Bone marrow (tissue), 2 donors: ENCODE results near the gene CAMKV.
A peak's percentile ranks its signal among the peaks of the same experiment; 100 is the strongest.
"Not testable (repeated sequence)": the region's sequence is repeated elsewhere in the genome, so short reads cannot be mapped to it uniquely, and the experiment has no call there.

ENCODE experiments used
- DNase-seq, 2 donors: peaks; one replicate each; lab custom pipeline; 2025; lab: John Stamatoyannopoulos, UW

Gene CAMKV, protein sequence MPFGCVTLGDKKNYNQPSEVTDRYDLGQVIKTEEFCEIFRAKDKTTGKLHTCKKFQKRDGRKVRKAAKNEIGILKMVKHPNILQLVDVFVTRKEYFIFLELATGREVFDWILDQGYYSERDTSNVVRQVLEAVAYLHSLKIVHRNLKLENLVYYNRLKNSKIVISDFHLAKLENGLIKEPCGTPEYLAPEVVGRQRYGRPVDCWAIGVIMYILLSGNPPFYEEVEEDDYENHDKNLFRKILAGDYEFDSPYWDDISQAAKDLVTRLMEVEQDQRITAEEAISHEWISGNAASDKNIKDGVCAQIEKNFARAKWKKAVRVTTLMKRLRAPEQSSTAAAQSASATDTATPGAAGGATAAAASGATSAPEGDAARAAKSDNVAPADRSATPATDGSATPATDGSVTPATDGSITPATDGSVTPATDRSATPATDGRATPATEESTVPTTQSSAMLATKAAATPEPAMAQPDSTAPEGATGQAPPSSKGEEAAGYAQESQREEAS

DNA sequence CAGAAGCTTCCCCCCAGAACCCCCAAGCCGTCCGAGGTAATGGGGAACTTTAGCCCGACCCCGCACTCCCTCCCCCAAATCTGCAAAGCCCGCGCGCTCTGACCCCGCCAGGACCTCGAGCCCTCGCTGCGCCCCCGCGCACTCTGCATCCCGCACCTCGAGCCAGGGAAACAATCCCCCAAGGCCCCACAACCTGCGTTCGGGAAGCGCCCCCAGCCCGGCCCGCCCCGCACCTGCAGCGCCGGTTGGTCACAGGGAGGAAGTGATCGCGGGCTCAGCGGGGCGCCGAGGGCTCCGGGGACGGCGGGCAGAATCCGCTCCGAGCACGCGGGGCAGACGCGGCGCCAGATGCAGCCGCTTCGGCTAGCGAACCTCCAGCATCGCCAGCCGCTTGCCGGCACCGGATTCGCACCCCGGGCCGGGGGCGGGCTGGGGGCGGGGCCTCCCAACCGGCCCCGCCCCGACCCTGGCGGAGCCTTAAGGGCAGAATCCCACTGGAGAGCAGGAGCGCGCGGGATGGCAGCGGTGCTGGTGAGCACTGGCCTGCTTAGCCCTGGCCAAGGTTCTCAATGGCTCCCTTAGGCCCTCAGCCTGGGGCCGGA, at the start of gene CAMKV:
Gene CAMKV, minus strand, starts transcription at position 382 of the 602 bp plus-strand sequence. CDS start 7,518 bp downstream, outside the sequence.
- DNase-seq: no peak

DNA sequence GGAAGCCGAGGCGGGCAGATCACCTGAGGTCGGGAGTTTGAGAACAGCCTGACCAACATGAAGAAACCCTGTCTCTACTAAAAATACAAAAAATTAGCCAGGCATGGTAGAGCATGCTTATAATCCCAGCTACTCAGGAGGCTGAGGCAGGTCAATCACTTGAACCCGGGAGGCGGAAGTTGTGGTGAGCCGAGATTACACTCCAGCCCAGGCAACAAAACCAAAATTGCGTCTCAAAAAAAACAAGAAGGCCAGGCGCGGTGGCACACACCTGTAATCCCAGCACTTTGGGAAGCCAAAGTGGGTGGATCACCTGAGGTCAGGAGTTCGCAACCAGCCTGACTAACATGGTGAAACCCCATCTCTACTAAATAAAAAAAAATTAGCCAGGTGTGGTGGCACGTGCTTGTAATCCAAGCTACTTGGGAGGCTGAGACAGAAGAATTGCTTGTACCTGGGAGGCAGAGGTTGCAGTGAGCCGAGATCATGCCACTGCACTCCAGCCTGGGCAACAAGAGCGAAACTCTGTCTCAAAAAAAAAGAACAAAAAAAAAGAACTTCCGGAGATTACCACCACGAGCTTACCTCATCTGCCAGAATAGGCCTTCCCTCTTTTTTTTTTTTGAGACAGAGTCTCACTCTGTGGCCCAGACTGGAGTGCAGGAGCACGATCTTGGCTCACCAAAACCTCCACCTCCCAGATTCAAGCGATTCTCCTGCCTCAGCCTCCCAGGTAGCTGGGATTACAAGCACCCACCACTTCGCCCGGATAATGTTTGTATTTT, 48.3 kb upstream of the CAMKV start:
- not testable (repeated sequence) for DNase-seq

DNA sequence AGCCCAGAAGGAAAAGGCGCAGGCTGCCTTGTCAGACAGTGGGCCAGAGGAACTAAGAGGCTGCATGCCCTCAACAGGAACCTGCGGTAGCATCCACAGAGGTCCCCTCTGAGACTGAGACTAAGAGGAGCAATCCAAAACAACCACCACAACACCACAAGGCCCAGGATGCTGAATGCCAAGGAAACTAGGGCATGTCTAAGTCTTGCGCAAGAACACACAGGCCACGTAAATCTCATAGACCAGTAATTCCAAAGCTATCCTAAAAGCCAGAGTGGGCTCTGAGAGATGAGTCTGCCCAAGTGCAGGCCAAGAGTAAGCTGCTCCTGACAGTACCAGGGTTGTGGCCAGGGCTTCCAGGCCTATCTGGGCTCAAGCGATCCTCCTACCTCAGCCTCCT, 47.0 kb upstream of the CAMKV start:
- DNase-seq: no peak

DNA sequence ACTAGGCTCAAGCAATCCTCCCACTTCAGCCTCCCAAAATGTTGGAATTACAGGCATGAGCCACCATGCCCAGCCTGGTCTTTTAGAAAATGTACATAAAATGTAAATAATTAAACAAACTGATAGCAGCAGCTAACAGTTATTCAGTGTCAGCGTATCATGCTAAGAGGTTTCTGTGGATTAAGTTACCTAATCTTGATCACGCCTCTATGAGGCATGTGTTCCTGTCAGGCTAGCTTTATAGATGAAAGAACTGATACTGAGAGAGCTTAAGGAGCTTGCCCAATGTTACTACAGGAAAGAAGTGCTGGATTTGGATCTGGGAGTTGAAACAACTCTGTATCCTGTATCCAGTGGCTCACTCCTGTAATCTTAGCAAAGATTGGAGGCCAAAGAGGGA, 45.2 kb upstream of the CAMKV start:
- DNase-seq: no peak

DNA sequence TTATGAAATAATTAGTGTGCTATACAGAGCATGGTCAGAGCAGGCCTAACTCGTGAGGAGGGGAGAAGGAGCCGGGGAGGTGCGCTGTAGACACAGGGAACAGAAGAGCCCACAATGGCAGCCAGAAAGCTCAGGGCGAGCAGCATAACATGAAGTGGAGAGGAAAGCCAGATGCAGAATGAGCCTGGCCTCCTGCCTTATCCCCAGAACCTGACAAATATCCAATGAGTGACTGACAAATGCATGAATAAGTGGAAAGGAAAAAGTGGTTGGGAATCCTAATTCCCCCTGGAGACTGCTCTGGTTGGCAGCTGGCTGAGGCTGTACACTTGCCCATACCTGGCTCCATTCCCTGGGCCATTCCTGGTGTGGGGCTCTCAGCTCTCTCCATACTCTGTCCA, 43.2 kb upstream of the CAMKV start:
- DNase-seq: no peak

DNA sequence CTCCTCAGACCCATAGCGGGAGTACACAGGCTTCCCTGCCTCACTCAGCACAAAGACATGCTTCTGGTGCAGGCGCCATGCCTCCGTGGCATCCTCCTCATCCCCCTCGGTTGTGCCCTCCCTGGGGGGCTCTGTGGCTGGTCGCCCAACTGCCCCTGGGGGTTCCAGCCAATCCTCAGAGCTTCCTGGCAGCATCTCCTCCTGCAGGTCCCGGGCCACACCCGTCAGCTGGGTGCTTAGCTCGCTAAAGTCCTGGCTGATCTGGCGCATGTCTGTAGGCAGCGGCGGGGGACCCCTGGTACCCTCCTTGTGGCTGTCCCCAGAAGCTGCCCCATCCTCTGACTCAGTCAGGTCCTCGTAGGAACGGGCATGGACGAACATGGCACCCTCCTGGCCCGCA, 41.9 kb upstream of the CAMKV start:
- DNase-seq: no peak

DNA sequence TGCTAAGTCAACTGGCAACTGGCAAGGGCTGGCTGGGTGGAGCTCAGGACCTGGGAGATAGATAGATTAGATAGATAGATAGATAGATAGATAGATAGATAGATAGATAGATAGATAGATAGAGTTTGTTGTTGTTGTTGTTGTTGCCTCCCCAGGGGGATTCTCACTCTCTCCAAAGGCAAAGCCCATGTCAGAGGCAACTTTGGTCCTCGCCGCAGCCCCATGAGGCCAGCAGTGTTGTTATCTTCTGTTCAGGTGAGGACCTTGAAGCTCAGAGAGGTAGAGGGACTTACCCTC, 41.4 kb upstream of the CAMKV start:
- no peak for DNase-seq

DNA sequence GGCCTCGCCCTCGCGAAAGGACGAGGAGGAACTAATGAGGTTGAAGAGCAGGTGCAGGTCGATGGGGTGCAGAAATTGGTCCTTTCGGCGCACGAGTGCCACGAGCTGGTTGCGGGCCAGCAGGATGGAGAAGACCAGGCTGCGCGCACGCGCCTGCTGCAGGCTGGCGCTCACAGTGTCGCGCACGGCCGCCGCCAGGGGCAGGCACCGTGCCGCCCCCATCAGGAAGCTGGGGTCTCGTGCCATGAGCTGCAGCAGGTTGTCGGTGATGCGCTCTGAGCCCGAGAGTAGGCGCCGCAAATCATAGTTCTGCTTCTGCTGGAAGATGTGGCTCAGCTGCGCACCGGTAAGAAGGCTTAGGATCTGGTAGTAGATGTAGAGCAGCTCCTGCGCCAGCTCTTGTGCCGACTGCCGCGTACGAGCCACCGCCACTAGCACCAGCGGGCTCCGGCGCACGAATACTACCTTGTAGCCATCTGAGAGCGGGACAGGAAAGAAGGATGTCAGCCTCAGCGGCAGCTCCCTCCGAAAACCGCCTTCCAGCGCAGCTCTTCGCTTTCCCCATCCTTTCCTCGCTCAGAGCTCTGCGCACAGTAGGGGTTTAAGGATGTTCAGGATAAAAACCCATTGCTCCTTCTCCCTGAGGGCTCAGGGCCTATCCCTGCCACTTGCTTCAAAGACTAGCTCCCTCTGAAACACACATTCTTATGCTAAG, 40.9 kb upstream of the CAMKV start:
- DNase-seq: no peak

DNA sequence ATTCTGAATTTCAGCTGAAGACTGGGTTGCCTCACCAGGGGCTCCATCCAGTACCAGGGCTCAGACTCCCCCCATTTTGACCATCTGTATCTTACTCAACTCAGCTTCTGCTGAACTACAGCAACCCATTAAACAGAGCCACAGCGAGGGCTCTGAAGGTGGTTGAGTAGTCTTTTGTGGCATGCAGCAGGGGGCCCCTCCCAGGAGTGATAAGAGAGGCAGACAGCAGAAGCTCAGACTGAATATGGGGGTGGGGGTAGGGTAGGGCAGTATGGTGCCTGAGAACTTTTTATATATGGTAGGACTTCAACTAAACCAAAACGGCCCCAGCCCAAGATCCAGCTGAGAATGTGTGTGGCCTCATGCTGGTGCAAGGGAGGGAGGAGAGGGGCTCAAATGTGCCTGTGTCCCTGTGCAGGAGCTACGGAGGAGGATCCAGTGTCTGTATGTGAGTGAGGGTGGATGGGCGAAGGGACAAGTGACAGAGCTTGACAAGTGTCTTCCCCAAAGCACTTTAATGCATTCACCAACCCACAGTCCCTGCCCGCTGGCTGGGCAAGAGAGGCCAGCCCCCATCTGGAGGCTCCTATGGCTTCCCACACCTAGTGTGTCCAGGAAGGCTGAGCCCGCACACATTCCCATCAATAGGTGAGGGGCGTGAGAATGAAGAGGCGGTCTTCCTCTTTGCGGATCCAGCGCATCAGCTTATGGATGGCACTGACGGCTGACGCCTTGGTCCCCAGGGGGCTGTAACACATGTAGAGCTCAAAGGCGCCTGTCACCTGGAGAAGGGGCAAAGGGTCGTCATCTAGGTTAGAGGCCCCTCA, 38.9 kb upstream of the CAMKV start:
- DNase-seq: no peak

DNA sequence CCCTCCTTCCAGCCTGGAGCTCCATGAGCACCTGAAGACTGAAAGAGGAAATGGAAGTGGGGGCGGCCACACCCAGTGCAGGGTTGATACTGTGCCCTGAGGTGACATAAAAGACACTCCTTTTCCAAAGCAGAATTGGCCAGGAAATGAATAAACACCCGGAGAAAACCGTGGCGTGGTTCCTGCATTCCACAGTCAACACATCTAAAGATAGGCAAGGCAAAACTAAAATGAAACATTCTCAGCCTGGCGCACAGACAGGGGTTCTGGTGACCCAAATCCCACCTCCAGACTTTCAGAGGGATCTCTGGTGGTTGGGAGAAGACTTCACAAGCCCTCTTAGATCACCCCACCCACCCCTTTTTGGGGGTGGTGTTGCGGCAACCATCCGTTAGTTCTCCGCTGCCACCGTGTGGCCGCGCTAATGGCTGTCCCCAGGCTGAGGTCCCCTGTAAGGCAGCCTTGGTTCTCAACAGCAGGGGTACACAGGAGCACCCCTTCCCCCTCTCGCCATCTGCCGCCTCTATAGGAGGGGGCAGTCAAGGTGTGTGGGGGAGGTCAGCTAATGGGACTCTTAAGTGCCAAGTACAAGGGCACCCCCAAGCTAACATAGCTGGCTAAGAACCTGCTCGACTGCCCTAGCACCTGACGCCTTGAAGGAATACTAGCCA, 36.5 kb upstream of the CAMKV start:
- peak; percentile 21 to 30 for DNase-seq

DNA sequence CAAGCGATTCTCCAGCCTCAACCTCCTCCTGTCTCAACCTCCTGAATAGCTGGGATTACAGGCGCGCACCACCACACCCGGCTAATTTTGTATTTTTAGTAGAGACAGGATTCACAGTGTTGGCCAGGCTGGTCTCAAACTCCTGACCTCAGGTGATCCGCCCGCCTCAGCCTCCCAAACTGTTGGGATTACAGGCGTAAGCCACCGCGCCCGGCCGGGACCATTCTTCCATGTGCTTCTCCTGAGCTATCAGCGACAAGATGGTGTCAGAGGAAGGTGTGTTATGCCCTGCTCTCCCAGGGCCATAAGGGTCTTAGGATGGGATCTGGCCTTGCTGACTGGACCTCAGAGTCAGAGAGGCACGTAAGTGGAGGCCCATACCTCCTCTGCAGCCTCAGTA, 34.7 kb upstream of the CAMKV start:
- DNase-seq: not testable (repeated sequence)

DNA sequence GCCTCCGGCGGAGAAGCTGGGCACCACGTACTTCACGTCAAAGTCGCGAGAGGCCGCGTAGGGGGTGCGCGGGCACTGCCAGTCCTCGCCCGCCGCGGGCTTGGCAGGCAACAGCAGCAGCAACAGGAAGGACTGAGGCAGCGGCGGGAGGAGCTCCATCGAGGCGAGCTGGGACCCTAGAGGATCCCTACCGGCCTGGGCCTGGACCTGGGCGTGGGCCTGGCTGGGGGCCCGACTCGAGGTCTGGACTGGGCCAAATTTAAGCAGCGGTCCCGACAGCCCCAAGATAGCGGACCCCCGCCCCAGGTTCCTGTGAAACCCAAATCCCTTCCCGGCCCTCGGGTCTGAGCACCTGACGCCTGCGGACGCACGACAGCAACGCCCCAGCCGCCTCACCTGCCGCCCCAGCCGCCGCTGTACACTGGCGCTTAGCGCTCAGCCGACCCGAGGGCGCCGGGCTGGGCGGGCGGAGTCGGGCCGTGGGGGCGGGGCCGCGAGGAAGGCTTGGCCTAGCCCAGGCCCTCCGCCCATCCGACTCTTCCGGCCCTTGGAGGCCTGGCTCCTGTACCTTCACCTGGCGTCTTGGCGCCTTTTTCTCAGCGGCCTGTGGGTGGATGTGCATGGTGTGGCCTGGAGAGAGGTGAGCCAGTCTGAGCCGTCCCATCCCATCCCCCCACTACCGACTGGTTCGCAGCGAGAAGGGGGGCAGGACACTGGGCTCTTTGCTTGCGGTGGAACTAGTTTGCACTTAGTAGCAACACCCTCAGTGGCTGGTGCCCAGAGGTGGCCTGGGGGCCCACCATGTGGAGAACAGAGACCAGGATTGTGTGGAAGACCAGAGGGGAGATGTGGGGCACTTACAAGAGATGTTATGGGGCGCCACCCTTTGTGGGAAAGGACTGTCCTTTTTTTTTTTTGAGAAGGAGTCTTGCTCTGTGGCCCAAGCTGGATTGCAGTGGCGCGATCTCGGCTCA, 34.0 kb upstream of the CAMKV start, which contains the start of gene MST1R:
Gene MST1R, minus strand, starts transcription at position 423 of the 974 bp plus-strand sequence. Its CDS starts 264 bp downstream, at position 159.
- peak; percentile 31 to 45 for DNase-seq

DNA sequence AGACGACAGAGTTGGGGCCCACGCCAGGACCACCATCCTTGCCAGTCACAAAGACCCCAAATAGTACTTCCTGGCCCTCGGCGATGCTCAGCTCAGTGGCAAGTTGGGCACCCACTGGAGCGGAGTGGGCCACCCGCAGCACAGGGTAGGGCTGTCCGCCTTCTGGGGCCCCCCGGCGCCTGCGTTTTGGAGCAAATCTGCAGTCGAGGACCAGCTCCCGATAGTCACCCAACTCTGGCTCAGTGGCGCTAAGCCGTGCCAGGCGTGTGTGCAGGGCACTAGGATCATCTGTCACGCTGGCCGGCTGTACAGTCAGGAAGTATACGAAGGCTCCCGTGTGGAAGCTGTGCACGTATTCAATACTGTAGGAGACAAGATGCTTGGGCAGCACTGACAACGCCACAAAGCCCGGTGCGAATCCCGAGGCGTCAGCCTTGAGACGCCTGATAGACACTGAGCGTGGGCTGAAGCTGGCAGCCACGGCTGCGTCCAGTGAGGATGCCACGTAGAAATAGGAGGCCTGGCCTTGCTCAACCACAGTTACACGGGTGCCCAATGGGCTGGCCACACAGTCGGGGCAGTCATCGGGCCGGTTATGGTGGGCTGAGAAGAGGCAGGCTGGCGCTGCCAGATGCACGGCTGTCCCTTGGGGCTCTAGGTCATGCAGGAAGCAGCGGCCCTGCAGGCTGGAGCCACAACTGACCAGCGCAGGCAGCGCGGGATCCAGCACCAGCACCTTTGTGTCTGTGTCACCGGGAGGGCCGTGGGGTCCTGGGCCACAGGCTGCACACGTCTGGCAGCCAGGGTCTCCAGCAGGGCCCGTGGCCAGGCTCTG, 33.0 kb upstream of the CAMKV start:
- no peak for DNase-seq

DNA sequence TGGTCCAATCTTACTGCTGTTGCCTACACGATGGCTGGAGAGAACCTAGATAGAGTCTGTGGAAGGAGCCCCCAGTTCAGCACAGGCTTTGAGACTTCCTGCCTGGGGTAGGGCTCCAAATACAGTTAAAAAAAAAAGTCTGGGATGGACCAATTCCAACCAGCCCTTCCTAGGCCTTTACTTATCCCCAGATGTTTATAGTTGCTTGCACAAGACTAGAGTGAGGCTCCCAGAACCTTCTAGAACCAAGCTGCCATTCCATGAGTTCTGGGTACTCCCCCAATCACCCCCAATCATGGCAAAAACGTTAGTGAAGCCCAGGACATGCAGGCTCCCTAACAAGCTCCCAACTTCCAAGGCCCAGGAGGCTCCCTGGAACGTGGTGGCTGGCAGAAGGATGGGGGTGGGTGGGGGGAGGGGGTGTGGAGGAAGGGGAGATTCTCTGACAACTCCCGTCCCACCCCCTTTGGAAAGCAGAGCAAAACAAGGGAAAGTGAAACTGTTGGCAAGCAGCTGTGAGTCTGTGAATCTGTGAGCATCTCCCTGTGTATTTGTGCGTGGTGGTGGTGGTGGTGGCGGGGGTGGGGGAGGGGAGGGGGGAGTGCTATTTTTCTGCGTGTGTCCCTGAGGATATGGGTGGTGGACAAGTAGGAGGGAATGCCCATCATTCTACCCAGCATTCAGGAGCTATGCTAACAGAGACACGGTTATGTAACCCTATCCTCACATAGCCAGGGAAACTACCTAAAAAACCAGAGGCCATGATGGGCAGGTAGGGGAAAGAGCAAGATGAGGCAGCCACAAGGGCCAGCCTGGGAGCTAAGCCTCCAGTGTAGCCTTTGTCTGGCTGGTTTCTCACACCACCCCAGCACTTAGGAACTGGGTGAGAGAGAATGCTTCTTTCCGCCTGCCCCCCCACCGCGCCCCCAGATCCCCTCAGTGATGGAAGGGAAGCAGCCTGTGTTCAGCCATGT, 31.9 kb upstream of the CAMKV start:
- peak in 1 of 2 donors; percentile 53 for DNase-seq

DNA sequence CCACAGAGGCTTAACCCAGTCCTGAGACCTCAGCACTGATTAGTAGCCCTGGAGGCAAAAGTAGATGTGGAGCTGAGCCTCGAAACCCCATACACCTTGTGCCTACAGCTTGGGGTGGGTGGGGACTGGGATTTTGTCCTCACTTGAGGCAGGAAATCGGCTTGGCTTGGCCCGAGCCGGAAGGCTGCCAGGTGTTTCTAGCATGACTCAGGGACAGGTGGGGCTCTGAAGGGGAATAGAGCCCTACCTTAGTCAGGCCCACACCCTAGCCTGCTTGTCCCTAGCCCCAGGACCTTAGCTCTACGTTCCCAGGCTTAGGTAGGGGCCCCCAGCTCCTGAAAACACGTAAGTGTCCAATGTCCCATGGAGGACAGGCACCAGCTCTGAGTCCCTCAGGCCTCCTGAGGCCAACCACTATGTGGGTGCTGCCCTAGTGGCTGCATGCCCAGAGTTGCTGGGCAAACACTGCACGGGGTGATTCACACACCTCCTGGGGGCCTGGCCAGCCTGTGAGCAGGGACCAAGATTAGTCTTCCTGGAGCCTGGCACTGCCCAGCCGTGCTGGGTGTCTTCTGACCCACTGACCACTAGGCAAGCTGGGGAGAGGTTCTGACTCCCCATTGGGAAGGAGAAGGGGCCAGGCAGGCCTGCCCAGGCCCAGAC, 30.9 kb upstream of the CAMKV start:
- DNase-seq: no peak

DNA sequence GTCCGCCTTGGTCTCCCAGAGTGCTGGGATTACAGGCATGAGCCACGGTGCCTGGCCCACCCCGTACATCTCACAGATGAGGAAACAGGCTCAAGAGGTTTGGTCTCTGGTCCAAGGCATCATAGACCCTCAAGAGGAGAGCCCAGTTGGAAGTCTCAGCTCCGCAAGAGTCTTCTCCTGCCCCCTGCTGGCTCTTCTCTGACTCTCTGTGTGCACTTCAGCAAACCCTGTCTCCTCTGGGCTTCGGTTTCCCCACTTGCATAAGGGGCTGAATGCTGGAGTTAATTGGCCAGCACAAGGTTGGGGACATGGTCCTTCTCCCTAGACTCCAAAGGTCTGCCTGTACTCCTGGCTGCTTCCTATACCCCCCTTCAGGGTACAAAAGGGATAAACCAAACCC, 30.1 kb upstream of the CAMKV start:
- DNase-seq: no peak

DNA sequence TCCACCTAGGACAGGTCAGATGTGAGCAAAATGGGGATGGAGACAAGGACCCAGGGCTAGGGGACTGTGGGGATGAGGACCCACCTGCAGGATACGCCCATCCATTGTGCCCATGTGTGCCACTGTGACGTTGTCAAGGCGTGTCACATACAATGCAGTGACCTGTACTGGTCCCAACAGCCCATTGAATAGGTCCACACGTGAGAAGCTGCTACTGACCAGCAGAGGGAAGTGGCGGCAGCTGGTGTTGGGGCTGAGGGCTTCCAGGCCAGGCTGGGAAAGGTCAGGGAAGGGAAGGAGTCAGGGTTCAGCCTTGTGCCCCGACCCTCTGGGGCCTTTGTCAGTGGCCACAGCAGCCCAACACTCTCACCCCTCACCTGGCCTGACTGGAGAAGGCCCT, 29.3 kb upstream of the CAMKV start:
- DNase-seq: no peak
